ENCODE results near the gene MUCL1. TPM values are rescaled to one million over a fixed set of nuclear protein-coding genes. Genes with fewer than 3 reads are reported as not detected.
A peak's percentile ranks its signal among the peaks of the same experiment; 100 is the strongest.

Gene MUCL1
- polyA plus RNA-seq, 2 of the 4 experiments (the other 2 are of a cell fraction): not detected

DNA sequence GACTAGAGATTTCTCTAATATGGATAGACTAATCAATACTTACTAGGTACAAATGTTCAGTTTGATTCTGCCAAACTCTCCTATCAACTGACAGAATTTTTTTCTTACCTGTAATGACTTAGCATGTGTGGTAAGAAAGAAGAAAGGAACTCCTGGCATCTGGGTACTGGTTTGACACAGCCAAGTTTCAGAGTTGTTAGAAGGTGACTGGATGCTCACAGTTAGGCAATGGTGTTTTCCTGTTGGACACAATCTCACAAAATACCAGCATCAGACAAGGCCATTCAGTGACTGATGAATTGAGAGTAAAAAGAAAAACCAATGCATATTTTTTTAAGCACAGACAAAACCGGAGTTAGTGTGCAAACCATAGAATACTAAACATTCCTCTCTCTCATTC lies 4.2 kb downstream of the MUCL1 start:
- no peaks in the 10 kb centered on the region for H3K4me1 ChIP-seq
- ATAC-seq: no peak
- H3K4me2 ChIP-seq: no peak overlapping the region
- WGBS (ENCODE audit: missing lambda C conversion rate): 0% methylated on average over 1 of the region's 1 CpG
- no peak overlapping the region for H3K4me3 ChIP-seq
- FAIRE-seq: peak; percentile 39
- no peak overlapping the region for H3K27ac ChIP-seq
- no peak for DNase-seq (ENCODE audit: low read depth in 1 of 2, low spot score in 1 of 2)
- POLR2A ChIA-PET: no interaction called here
- no peaks in the 10 kb centered on the region for H3K9me3 ChIP-seq
- TF ChIP-seq CBX2 (IDR thresholded peaks at IDR 0.05; ENCODE audit: borderline replicate concordance, low read depth): no peak
- TF ChIP-seq, protein P1, sequence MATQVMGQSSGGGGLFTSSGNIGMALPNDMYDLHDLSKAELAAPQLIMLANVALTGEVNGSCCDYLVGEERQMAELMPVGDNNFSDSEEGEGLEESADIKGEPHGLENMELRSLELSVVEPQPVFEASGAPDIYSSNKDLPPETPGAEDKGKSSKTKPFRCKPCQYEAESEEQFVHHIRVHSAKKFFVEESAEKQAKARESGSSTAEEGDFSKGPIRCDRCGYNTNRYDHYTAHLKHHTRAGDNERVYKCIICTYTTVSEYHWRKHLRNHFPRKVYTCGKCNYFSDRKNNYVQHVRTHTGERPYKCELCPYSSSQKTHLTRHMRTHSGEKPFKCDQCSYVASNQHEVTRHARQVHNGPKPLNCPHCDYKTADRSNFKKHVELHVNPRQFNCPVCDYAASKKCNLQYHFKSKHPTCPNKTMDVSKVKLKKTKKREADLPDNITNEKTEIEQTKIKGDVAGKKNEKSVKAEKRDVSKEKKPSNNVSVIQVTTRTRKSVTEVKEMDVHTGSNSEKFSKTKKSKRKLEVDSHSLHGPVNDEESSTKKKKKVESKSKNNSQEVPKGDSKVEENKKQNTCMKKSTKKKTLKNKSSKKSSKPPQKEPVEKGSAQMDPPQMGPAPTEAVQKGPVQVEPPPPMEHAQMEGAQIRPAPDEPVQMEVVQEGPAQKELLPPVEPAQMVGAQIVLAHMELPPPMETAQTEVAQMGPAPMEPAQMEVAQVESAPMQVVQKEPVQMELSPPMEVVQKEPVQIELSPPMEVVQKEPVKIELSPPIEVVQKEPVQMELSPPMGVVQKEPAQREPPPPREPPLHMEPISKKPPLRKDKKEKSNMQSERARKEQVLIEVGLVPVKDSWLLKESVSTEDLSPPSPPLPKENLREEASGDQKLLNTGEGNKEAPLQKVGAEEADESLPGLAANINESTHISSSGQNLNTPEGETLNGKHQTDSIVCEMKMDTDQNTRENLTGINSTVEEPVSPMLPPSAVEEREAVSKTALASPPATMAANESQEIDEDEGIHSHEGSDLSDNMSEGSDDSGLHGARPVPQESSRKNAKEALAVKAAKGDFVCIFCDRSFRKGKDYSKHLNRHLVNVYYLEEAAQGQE (IDR thresholded peaks at IDR 0.05): no peak
- TF ChIP-seq POLR2AphosphoS2 (conservative IDR thresholded peaks at IDR 0.05; ENCODE audit: low read length): no peak
- TF ChIP-seq, protein P2, sequence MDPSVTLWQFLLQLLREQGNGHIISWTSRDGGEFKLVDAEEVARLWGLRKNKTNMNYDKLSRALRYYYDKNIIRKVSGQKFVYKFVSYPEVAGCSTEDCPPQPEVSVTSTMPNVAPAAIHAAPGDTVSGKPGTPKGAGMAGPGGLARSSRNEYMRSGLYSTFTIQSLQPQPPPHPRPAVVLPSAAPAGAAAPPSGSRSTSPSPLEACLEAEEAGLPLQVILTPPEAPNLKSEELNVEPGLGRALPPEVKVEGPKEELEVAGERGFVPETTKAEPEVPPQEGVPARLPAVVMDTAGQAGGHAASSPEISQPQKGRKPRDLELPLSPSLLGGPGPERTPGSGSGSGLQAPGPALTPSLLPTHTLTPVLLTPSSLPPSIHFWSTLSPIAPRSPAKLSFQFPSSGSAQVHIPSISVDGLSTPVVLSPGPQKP (IDR thresholded peaks at IDR 0.05; ENCODE audit: low read depth, low read length): no peak
- TF ChIP-seq FOSB (CRISPR knock-in tag; IDR thresholded peaks at IDR 0.05): no peak
- TF ChIP-seq, protein P3, sequence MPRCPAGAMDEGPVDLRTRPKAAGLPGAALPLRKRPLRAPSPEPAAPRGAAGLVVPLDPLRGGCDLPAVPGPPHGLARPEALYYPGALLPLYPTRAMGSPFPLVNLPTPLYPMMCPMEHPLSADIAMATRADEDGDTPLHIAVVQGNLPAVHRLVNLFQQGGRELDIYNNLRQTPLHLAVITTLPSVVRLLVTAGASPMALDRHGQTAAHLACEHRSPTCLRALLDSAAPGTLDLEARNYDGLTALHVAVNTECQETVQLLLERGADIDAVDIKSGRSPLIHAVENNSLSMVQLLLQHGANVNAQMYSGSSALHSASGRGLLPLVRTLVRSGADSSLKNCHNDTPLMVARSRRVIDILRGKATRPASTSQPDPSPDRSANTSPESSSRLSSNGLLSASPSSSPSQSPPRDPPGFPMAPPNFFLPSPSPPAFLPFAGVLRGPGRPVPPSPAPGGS (IDR thresholded peaks at IDR 0.05): no peak
- TF ChIP-seq HEYL (CRISPR knock-in tag; IDR thresholded peaks at IDR 0.05): no peak
- TF ChIP-seq RARB (CRISPR knock-in tag; IDR thresholded peaks at IDR 0.05): no peak
- TF ChIP-seq HOXA7 (CRISPR knock-in tag; IDR thresholded peaks at IDR 0.05): no peak
- TF ChIP-seq ZNF302 (CRISPR knock-in tag; IDR thresholded peaks at IDR 0.05): no peak
- no peak for TF ChIP-seq ZFP36 (IDR thresholded peaks at IDR 0.05; ENCODE audit: borderline replicate concordance, partially characterized antibody)
- no peak for TF ChIP-seq HOXB13 (CRISPR knock-in tag; IDR thresholded peaks at IDR 0.05; ENCODE audit: low read depth)
- no peak for TF ChIP-seq TFCP2L1 (CRISPR knock-in tag; IDR thresholded peaks at IDR 0.05)
- TF ChIP-seq FOXS1 (CRISPR knock-in tag; IDR thresholded peaks at IDR 0.05): no peak
- CTCF ChIA-PET: interaction anchor here (1.6 kb wide), 1 partner anchor 98 kb away, joined by 5 read pairs; no protein-coding TSS in a partner anchor

DNA sequence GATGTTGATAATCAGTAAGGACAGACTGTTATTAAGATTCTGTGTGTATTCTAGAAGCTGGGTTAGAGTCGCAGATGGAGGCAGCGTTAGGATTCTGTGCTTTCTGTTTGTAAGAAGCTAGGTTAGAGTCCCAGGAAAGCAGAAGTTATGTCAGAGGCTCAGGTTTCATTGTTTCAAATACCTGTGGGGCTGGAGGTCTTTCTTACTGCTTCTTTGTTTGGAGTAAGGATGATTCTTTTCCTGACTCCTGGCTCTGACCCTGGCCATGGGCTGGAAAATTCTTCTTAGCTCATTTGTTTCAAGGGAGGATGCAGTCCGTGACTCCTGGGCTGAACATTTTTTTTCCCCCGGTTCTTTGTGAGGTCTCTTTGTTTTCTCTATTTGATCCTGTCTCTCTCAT lies 5.2 kb downstream of the MUCL1 start:
- no peak overlapping the region for H3K4me2 ChIP-seq
- H3K27ac ChIP-seq: no peak overlapping the region
- H3K4me1 ChIP-seq: no peaks in the 10 kb centered on the region
- no peak overlapping the region for H3K4me3 ChIP-seq
- TF ChIP-seq ZC3H11A (IDR thresholded peaks at IDR 0.05) (no peak), RFX5 (IDR thresholded peaks at IDR 0.05) (no peak), POLR2AphosphoS2 (conservative IDR thresholded peaks at IDR 0.05; ENCODE audit: low read length) (no peak), SMC3 (IDR thresholded peaks at IDR 0.05) (no peak), RNF2 (IDR thresholded peaks at IDR 0.05; ENCODE audit: borderline replicate concordance, low read depth) (no peak), CHD2 (IDR thresholded peaks at IDR 0.05; ENCODE audit: low read length, partially characterized antibody) (no peak), JUNB (IDR thresholded peaks at IDR 0.05) (no peak), NPAS2 (CRISPR knock-in tag; IDR thresholded peaks at IDR 0.05; ENCODE audit: borderline replicate concordance) (no peak), ZFP36 (IDR thresholded peaks at IDR 0.05; ENCODE audit: borderline replicate concordance, partially characterized antibody) (no peak)
- TF ChIP-seq, protein P4, sequence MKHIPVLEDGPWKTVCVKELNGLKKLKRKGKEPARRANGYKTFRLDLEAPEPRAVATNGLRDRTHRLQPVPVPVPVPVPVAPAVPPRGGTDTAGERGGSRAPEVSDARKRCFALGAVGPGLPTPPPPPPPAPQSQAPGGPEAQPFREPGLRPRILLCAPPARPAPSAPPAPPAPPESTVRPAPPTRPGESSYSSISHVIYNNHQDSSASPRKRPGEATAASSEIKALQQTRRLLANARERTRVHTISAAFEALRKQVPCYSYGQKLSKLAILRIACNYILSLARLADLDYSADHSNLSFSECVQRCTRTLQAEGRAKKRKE (CRISPR knock-in tag; IDR thresholded peaks at IDR 0.05; ENCODE audit: low read depth): no peak
- TF ChIP-seq, protein P5, sequence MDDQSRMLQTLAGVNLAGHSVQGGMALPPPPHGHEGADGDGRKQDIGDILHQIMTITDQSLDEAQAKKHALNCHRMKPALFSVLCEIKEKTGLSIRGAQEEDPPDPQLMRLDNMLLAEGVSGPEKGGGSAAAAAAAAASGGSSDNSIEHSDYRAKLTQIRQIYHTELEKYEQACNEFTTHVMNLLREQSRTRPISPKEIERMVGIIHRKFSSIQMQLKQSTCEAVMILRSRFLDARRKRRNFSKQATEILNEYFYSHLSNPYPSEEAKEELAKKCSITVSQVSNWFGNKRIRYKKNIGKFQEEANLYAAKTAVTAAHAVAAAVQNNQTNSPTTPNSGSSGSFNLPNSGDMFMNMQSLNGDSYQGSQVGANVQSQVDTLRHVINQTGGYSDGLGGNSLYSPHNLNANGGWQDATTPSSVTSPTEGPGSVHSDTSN (IDR thresholded peaks at IDR 0.05): no peak
- POLR2A ChIA-PET: no interaction called here
- H3K9me3 ChIP-seq: no peaks in the 10 kb centered on the region
- FAIRE-seq (no peak), DNase-seq (ENCODE audit: low read depth in 1 of 2, low spot score in 1 of 2) (no peak), ATAC-seq (no peak)
- CTCF ChIA-PET: interaction anchor here (1.6 kb wide), 1 partner anchor 98 kb away, joined by 5 read pairs; no protein-coding TSS in a partner anchor
- WGBS (ENCODE audit: missing lambda C conversion rate): 12% methylated on average over 4 of the region's 4 CpGs

Data from A549 (cell line).